Nephron (organoid): Measurements from ENCODE around the gene SAP30L.

Experiments used
- H3K27ac Mint-ChIP-seq, 3 experiments: 2 replicates each; pipeline ENCODE4 v1.8.0; 2020; ENCODE audit warnings: mixed read lengths in 3 of 3, mild to moderate bottlenecking in 2 of 3, moderate library complexity in 1 of 3
- H3K27me3 Mint-ChIP-seq: 2 replicates; pipeline ENCODE4 v1.8.0; 2021; ENCODE audit warnings: low read depth, mild to moderate bottlenecking, moderate library complexity, mixed read lengths
- H3K36me3 Mint-ChIP-seq: 2 replicates; pipeline ENCODE4 v1.8.0; 2020; ENCODE audit warnings: low read depth, mixed read lengths
- H3K4me1 Mint-ChIP-seq: 2 replicates; pipeline ENCODE4 v1.8.0; 2020; ENCODE audit warnings: mixed read lengths
- H3K4me3 Mint-ChIP-seq, 3 experiments: 2 replicates each; pipeline ENCODE4 v1.8.0; 2020; ENCODE audit warnings: mild to moderate bottlenecking in 3 of 3, mixed read lengths in 3 of 3, moderate library complexity in 2 of 3
- H3K9me3 Mint-ChIP-seq: 2 replicates; pipeline ENCODE4 v1.8.0; 2020; ENCODE audit warnings: mixed read lengths
- CTCF ChIP-seq, 3 experiments: fragments of 200-600 bp; sonication (generic); IDR thresholded peaks; one replicate each; pipeline ENCODE4 v1.5.0; 2021; ENCODE audit warnings: antibody characterized with exemption in 3 of 3; ENCODE audit not compliant: unreplicated experiment in 3 of 3

SAP30L gene

GRCh38 chr5:154482528-154483449 lies 37.0 kb downstream of the SAP30L start:
- H3K27ac Mint-ChIP-seq = no peak overlapping the region
- H3K4me3 Mint-ChIP-seq = peak overlapping the region in 2 of 3 experiments; percentile 9 to 65
- peaks cover 100% of the 10 kb centered on the region for H3K27me3 Mint-ChIP-seq
- peaks cover 28% of the 10 kb centered on the region for H3K4me1 Mint-ChIP-seq
- no peaks in the 10 kb centered on the region for H3K36me3 Mint-ChIP-seq
- TF ChIP-seq CTCF (IDR thresholded peaks at IDR 0.05; ENCODE audit: unreplicated experiment in 3 of 3) = no peak
- no peaks in the 10 kb centered on the region for H3K9me3 Mint-ChIP-seq

GRCh38 chr5:154483654-154484392 lies 38.0 kb downstream of the SAP30L start:
- peaks cover 96% of the 10 kb centered on the region for H3K27me3 Mint-ChIP-seq
- H3K27ac Mint-ChIP-seq = no peak overlapping the region
- H3K9me3 Mint-ChIP-seq = no peaks in the 10 kb centered on the region
- no peak for TF ChIP-seq CTCF (IDR thresholded peaks at IDR 0.05; ENCODE audit: unreplicated experiment in 3 of 3)
- H3K4me3 Mint-ChIP-seq = peak overlapping the region in 2 of 3 experiments; percentile 26 to 31
- H3K36me3 Mint-ChIP-seq = no peaks in the 10 kb centered on the region
- peaks cover 28% of the 10 kb centered on the region for H3K4me1 Mint-ChIP-seq

GRCh38 chr5:154484393-154485095 lies 38.7 kb downstream of the SAP30L start:
- no peak for TF ChIP-seq CTCF (IDR thresholded peaks at IDR 0.05; ENCODE audit: unreplicated experiment in 3 of 3)
- Mint-ChIP-seq H3K4me3 (peak overlapping the region in 1 of 3 experiments; percentile 12), H3K36me3 (no peaks in the 10 kb centered on the region), H3K9me3 (no peaks in the 10 kb centered on the region), H3K4me1 (peaks cover 22% of the 10 kb centered on the region), H3K27ac (no peak overlapping the region), H3K27me3 (peaks cover 96% of the 10 kb centered on the region)

- no peaks in the 10 kb centered on the region for H3K9me3 Mint-ChIP-seq
- H3K4me1 Mint-ChIP-seq = peaks cover 20% of the 10 kb centered on the region
- H3K4me3 Mint-ChIP-seq = no peak overlapping the region
- no peak for TF ChIP-seq CTCF (IDR thresholded peaks at IDR 0.05; ENCODE audit: unreplicated experiment in 3 of 3)
- peaks cover 96% of the 10 kb centered on the region for H3K27me3 Mint-ChIP-seq
- no peak overlapping the region for H3K27ac Mint-ChIP-seq
- H3K36me3 Mint-ChIP-seq = no peaks in the 10 kb centered on the region
Measured at GRCh38 chr5:154485096-154485491, 39.3 kb downstream of the SAP30L start.

- H3K27ac Mint-ChIP-seq = no peak overlapping the region
- peaks cover 14% of the 10 kb centered on the region for H3K4me1 Mint-ChIP-seq
- H3K36me3 Mint-ChIP-seq = no peaks in the 10 kb centered on the region
- peaks cover 96% of the 10 kb centered on the region for H3K27me3 Mint-ChIP-seq
- no peak overlapping the region for H3K4me3 Mint-ChIP-seq
- no peak for TF ChIP-seq CTCF (IDR thresholded peaks at IDR 0.05; ENCODE audit: unreplicated experiment in 3 of 3)
- no peaks in the 10 kb centered on the region for H3K9me3 Mint-ChIP-seq
Measured at GRCh38 chr5:154485850-154486426, 40.1 kb downstream of the SAP30L start.
